HepG2 (cell line): ENCODE data around the gene COL5A1. TPM values are rescaled to one million over a fixed set of nuclear protein-coding genes. Genes with fewer than 3 reads are reported as not detected.

Source experiments
- ATAC-seq: fragments of 200-7000 bp; cut with Tn5 transposase; 3 replicates; pipeline ENCODE4 v1.9.1; 2020; ENCODE audit warnings: mild to moderate bottlenecking, moderate library complexity
- BruUV-seq: library from RNA; stranded (reverse); fragments of 400-500 nt; replicated peaks from 2 replicates; lab custom pipeline; 2021; lab: Mats Ljungman, UMichigan
- CTCF ChIA-PET: fragments of 300-600 bp; formaldehyde crosslinking; extraction: SDS; loops from one replicate; lab custom pipeline; 2021; ENCODE audit warnings: low total read pairs, inconsistent platforms, low intra/inter-chr PET ratio; lab: Yijun Ruan, JAX
- POLR2A ChIA-PET: fragments of 350-600 bp; sonication (Branson Sonifier 250); formaldehyde crosslinking; loops from one replicate; lab custom pipeline; 2020; ENCODE audit warnings: antibody characterized with exemption, inconsistent platforms; lab: Yijun Ruan, JAX
- DNase-seq: peaks from one replicate; pipeline ENCODE4 v3.0.0-alpha.2; 2015; ENCODE audit warnings: low spot score
- FAIRE-seq: peaks from 3 replicates; lab custom pipeline; 2011; peaks lifted over from hg19 to GRCh38; lab: Jason Lieb, UNC
- H2AFZ ChIP-seq: one replicate; pipeline ENCODE4 v1.6.1; 2011; ENCODE audit warnings: low read length, inconsistent platforms
- H3K27ac ChIP-seq: fragments of 300-600 bp; 3 replicates; pipeline ENCODE4 v1.8.0; 2011; ENCODE audit warnings: mixed run types, mild to moderate bottlenecking, mixed read lengths, low read length, inconsistent platforms; ENCODE audit not compliant: insufficient read depth; ENCODE audit errors: extremely low read length
- H3K27me3 ChIP-seq, 2 experiments: fragments of 200-600 bp in 1 of 2; 2 replicates in 1 of 2; 3 replicates in 1 of 2; pipeline versions ENCODE4 v1.6.0 to v1.8.0; 2011; ENCODE audit warnings: low read length in 2 of 2, mild to moderate bottlenecking in 2 of 2, moderate library complexity in 2 of 2, inconsistent platforms in 1 of 2; ENCODE audit not compliant: insufficient read depth in 2 of 2, control insufficient read depth in 1 of 2
- H3K36me3 ChIP-seq, 2 experiments: fragments of 200-600 bp in 1 of 2; replicated peaks in 1 of 2; 2 replicates in 1 of 2; 3 replicates in 1 of 2; pipeline versions ENCODE4 v1.5.1 to v1.8.0; 2011; ENCODE audit warnings: low read length in 2 of 2, inconsistent platforms in 1 of 2; ENCODE audit not compliant: insufficient read depth in 2 of 2, control insufficient read depth in 1 of 2
- H3K4me1 ChIP-seq: 2 replicates; pipeline ENCODE4 v1.5.1; 2012; ENCODE audit warnings: low read length, inconsistent platforms; ENCODE audit not compliant: insufficient read depth
- H3K4me2 ChIP-seq: 2 replicates; pipeline ENCODE4 v1.6.0; 2011; ENCODE audit warnings: low read depth, low read length, inconsistent platforms
- H3K4me3 ChIP-seq, 3 experiments: fragments of 200-600 bp in 1 of 3; sonication (generic), shearing (Covaris generic) in 1 of 3; replicated peaks in 1 of 3; 2 replicates each; pipeline ENCODE4 v1.5.1; 2011 to 2016; ENCODE audit warnings: low read length in 3 of 3, inconsistent platforms in 2 of 3, low read depth in 2 of 3, mild to moderate bottlenecking in 2 of 3, control low read depth in 1 of 3, mixed read lengths in 1 of 3; ENCODE audit not compliant: insufficient read depth in 1 of 3
- H3K79me2 ChIP-seq: one replicate; pipeline ENCODE4 v1.6.1; 2011; ENCODE audit warnings: low read length, inconsistent platforms; ENCODE audit not compliant: insufficient read depth
- H3K9ac ChIP-seq: 2 replicates; pipeline ENCODE4 v1.6.0; 2011; ENCODE audit warnings: mild to moderate bottlenecking, low read depth, low read length, inconsistent platforms; ENCODE audit not compliant: insufficient read depth
- H3K9me3 ChIP-seq: 2 replicates; pipeline ENCODE4 v1.5.1; 2012; ENCODE audit warnings: mild to moderate bottlenecking, low read length
- H4K20me1 ChIP-seq: 2 replicates; pipeline ENCODE4 v1.6.0; 2011; ENCODE audit warnings: inconsistent platforms, mild to moderate bottlenecking, low read length, moderate library complexity; ENCODE audit not compliant: insufficient read depth
- ATF6 ChIP-seq: sonication (generic); formaldehyde crosslinking; conservative IDR thresholded peaks from 2 replicates; pipeline ENCODE4 v1.4.0; 2020; ENCODE audit warnings: missing genetic modification reagents
- ATF7 ChIP-seq, 2 experiments: fragments of 450-650 bp in 1 of 2; sonication (generic) in 1 of 2; formaldehyde crosslinking in 1 of 2; IDR thresholded peaks; 2 replicates each; pipeline versions ENCODE4 v1.4.0 to v1.6.1; 2016 to 2020; ENCODE audit warnings: antibody characterized with exemption in 1 of 2, mild to moderate bottlenecking in 1 of 2, missing genetic modification reagents in 1 of 2
- FOXC1 ChIP-seq: sonication (generic); formaldehyde crosslinking; IDR thresholded peaks from 2 replicates; pipeline ENCODE4 v1.8.0; 2022; ENCODE audit warnings: mild to moderate bottlenecking, missing genetic modification reagents, borderline replicate concordance
- MNT ChIP-seq: fragments of 450-650 bp; IDR thresholded peaks from 2 replicates; pipeline ENCODE4 v1.6.1; 2016
- PBX2 ChIP-seq: IDR thresholded peaks from 2 replicates; pipeline ENCODE4 v1.6.1; 2016; ENCODE audit warnings: control low read depth
- RFXAP ChIP-seq: sonication (generic); formaldehyde crosslinking; IDR thresholded peaks from 2 replicates; pipeline ENCODE4 v1.4.0; 2020; ENCODE audit warnings: missing genetic modification reagents, borderline replicate concordance
- RORA ChIP-seq: sonication (generic); formaldehyde crosslinking; IDR thresholded peaks from 2 replicates; pipeline ENCODE4 v1.5.0; 2020; ENCODE audit warnings: mild to moderate bottlenecking, missing genetic modification reagents, moderate library complexity
- SNAI1 ChIP-seq: sonication (generic); formaldehyde crosslinking; IDR thresholded peaks from 2 replicates; pipeline ENCODE4 v1.5.0; 2020; ENCODE audit warnings: mild to moderate bottlenecking, missing genetic modification reagents, borderline replicate concordance
- TBX3 ChIP-seq: fragments of 450-650 bp; IDR thresholded peaks from 2 replicates; pipeline ENCODE4 v1.6.1; 2017; ENCODE audit warnings: antibody characterized with exemption, mild to moderate bottlenecking, inconsistent platforms, borderline replicate concordance
- ZNF17 ChIP-seq: sonication (generic); formaldehyde crosslinking; IDR thresholded peaks from 2 replicates; pipeline ENCODE4 v1.5.0; 2020; ENCODE audit warnings: mild to moderate bottlenecking, missing genetic modification reagents
- ZNF225 ChIP-seq: sonication (generic); formaldehyde crosslinking; IDR thresholded peaks from 2 replicates; pipeline ENCODE4 v1.4.0; 2020; ENCODE audit warnings: mild to moderate bottlenecking, missing genetic modification reagents
- ZNF441 ChIP-seq: sonication (generic); formaldehyde crosslinking; IDR thresholded peaks from 2 replicates; pipeline ENCODE4 v1.7.0; 2021; ENCODE audit warnings: missing genetic modification reagents, borderline replicate concordance
- ZSCAN21 ChIP-seq: sonication (generic); formaldehyde crosslinking; IDR thresholded peaks from 2 replicates; pipeline ENCODE4 v1.8.0; 2022; ENCODE audit warnings: mild to moderate bottlenecking, missing genetic modification reagents, moderate library complexity, borderline replicate concordance
- ZSCAN22 ChIP-seq: sonication (generic); formaldehyde crosslinking; IDR thresholded peaks from 2 replicates; pipeline ENCODE4 v1.4.0; 2020; ENCODE audit warnings: mild to moderate bottlenecking, missing genetic modification reagents
- WGBS: methylation state at CpG from one replicate; pipeline ENCODE4 v1.1.6; 2017; ENCODE audit warnings: low lambda C conversion rate; 5-methylcytosine and 5-hydroxymethylcytosine counted together
- in situ Hi-C: cut with HindIII; loops from 2 replicates; pipeline ENCODE4 v1.10.0; 2017; ENCODE audit warnings: low pct_unique_long_range_greater_than_20kb; ENCODE audit not compliant: extremely low pct_ligation_motif_present
- intact Hi-C: fragments of 100-400 bp; cut with micrococcal nuclease; formaldehyde crosslinking; loops from one replicate; pipeline ENCODE4 v1.10.0; 2022; ENCODE audit not compliant: unreplicated experiment
- polyA plus RNA-seq, 8 experiments: library from polyadenylated mRNA; depleted of rRNA in 3 of 8; stranded (reverse) in 7 of 8; unstranded in 1 of 8; fragments of >200 nt; fragmentation: Illumina TruSeq in 4 of 8; extraction: Trizol in 4 of 8; gene quantifications; 2 replicates each; pipeline versions ENCODE4 v1.2.1 to v1.2.3, GENCODE V29; 2011 to 2016; ENCODE audit warnings: low read depth in 4 of 8, missing spikeins in 1 of 8, mixed read lengths in 1 of 8; ENCODE audit not compliant: insufficient read depth in 1 of 8
- total RNA-seq, 5 experiments: library from RNA; depleted of rRNA; stranded (reverse); fragments of >200 nt; fragmentation: Illumina TruSeq; extraction: Trizol; gene quantifications; 2 replicates each; pipeline ENCODE4 v1.2.3, GENCODE V29; 2016; ENCODE audit warnings: low read depth in 1 of 5

The COL5A1 gene
- total and polyA plus RNA-seq, 2 of the 13 experiments (the other 11 are each of a cell fraction or from before 2014, with no cell fraction given), result not detected

- WGBS, result 0% methylated on average over 1 of the region's 1 CpG
- Histone ChIP-seq H3K27me3 (peaks cover 0 to 14% of the 10 kb centered on the region in 2 experiments; a peak in 1 of 5 replicates), H3K9me3 (peaks cover 13% of the 10 kb centered on the region; the same call in 1 of the 2 replicates), H2AFZ (no peak overlapping the region), H4K20me1 (no peaks in the 10 kb centered on the region), H3K4me2 (no peak overlapping the region), H3K9ac (no peak overlapping the region), H3K79me2 (no peaks in the 10 kb centered on the region), H3K4me1 (no peaks in the 10 kb centered on the region), H3K36me3 (no peaks in the 10 kb centered on the region), H3K4me3 (no peak overlapping the region), H3K27ac (no peak overlapping the region)
- ATAC-seq, result no peak
- 0 out of 2 replicates have a peak, but pooled peaks have one; percentile 11 for TF ChIP-seq TBX3
- TF ChIP-seq ZSCAN22 (CRISPR knock-in tag), result no peak
- TF ChIP-seq RORA (CRISPR knock-in tag), result no peak
- no peak for TF ChIP-seq ATF7 (IDR thresholded peaks at IDR 0.05)
- no peak for TF ChIP-seq ATF7 (CRISPR knock-in tag; IDR thresholded peaks at IDR 0.05)
- TF ChIP-seq MNT, result peak; percentile 98
- ChIA-PET POLR2A (no interaction called here), CTCF (no interaction called here)
- DNase-seq, result no peak
- no TSS peak for BruUV-seq
- in situ Hi-C loops (no loop called here), intact Hi-C loops (no loop called here)
- no peak for FAIRE-seq
Measured at GRCh38 chr9:134747951-134748489, 106.4 kb downstream of the COL5A1 start.

GRCh38 chr9:134748591-134748990, 107.0 kb downstream of the COL5A1 start:
- ATAC-seq (no peak), FAIRE-seq (no peak), DNase-seq (no peak)
- in situ Hi-C loops, result no loop called here
- Histone ChIP-seq H3K27me3 (peaks cover 0 to 14% of the 10 kb centered on the region in 2 experiments; a peak in 2 of 5 replicates), H3K27ac (no peak overlapping the region), H3K9me3 (peaks cover 13% of the 10 kb centered on the region; the same call in 1 of the 2 replicates), H4K20me1 (no peaks in the 10 kb centered on the region), H3K9ac (no peak overlapping the region), H3K4me1 (no peaks in the 10 kb centered on the region), H3K36me3 (no peaks in the 10 kb centered on the region), H2AFZ (no peak overlapping the region), H3K4me3 (no peak overlapping the region), H3K79me2 (no peaks in the 10 kb centered on the region), H3K4me2 (no peak overlapping the region)
- ChIA-PET CTCF (no interaction called here), POLR2A (no interaction called here)
- no TSS peak for BruUV-seq
- WGBS, result 38% methylated on average over 8 of the region's 8 CpGs
- intact Hi-C loops, result no loop called here
- TF ChIP-seq ZSCAN21 (CRISPR knock-in tag) (no peak), RFXAP (CRISPR knock-in tag) (no peak), ZNF441 (CRISPR knock-in tag) (no peak), ATF6 (CRISPR knock-in tag) (no peak), FOXC1 (CRISPR knock-in tag) (no peak), ZNF225 (CRISPR knock-in tag) (no peak), PBX2 (CRISPR knock-in tag) (no peak), SNAI1 (CRISPR knock-in tag) (no peak), ZNF17 (CRISPR knock-in tag) (no peak)
